Psoas muscle (tissue), 8 donors: ENCODE measurements around the gene APEH. TPM values are rescaled to one million over a fixed set of nuclear protein-coding genes. Genes with fewer than 3 reads are reported as not detected.
A peak's percentile ranks its signal among the peaks of the same experiment; 100 is the strongest.

Experiments used
- ATAC-seq, 4 donors: fragments of 200-7000 bp; cut with Tn5 transposase; one replicate each; pipeline ENCODE4 v1.9.1; 2020; ENCODE audit warnings: moderate library complexity in 3 of 4, mild to moderate bottlenecking in 2 of 4
- DNase-seq, 2 donors: peaks; one replicate each; pipeline ENCODE4 v3.0.0-alpha.2; 2020
- H3K27ac ChIP-seq: fragments of 200-600 bp; one replicate; pipeline ENCODE4 v1.8.0; 2022
- H3K27me3 ChIP-seq, 3 donors: fragments of 200-600 bp in 1 of 3; one replicate each; pipeline versions ENCODE4 v1.6.1 to v1.8.0; 2013 to 2022; ENCODE audit warnings: low read length in 2 of 3, mild to moderate bottlenecking in 2 of 3, moderate library complexity in 1 of 3; ENCODE audit not compliant: insufficient read depth in 3 of 3
- H3K36me3 ChIP-seq, 2 donors: fragments of 200-600 bp in 1 of 2; one replicate each; pipeline versions ENCODE4 v1.6.1 to v1.8.0; 2013 to 2022; ENCODE audit warnings: low read depth in 1 of 2, mild to moderate bottlenecking in 1 of 2, moderate library complexity in 1 of 2; ENCODE audit not compliant: insufficient read depth in 1 of 2
- H3K4me1 ChIP-seq: fragments of 200-600 bp; one replicate; pipeline ENCODE4 v1.8.0; 2022
- H3K4me3 ChIP-seq: fragments of 200-600 bp; one replicate; pipeline ENCODE4 v1.8.0; 2022; ENCODE audit warnings: mild to moderate bottlenecking
- H3K9me3 ChIP-seq: fragments of 200-600 bp; one replicate; pipeline ENCODE4 v1.8.0; 2022
- WGBS, 3 donors: extraction: QIAGEN DNeasy Blood & Tissue Kit; methylation state at CpG; one replicate each; pipeline versions ENCODE4 v1.1.6 to v1.1.7; 2013; 5-methylcytosine and 5-hydroxymethylcytosine counted together
- intact Hi-C, 2 donors: fragments of 100-400 bp; cut with DNase I; formaldehyde crosslinking; loops; one replicate each; pipeline versions ENCODE4 v1.11.0 to v1.14.2; 2022
- polyA plus RNA-seq, 3 donors: library from polyadenylated mRNA; stranded (reverse); fragments of 200-250 nt; gene quantifications; one replicate each; pipeline ENCODE4 v1.2.3, GENCODE V29; 2013
- total RNA-seq, 4 donors: library from RNA; stranded (reverse); fragmentation: NEBNext Ultra II Directional in 2 of 4; extraction: Animal tissue kit (Norgen Biotek cat#: 25700) in 2 of 4; gene quantifications; one replicate each; pipeline versions ENCODE4 v1.2.1 to v1.2.4, GENCODE V29; 2021 to 2023
- TF ChIP-seq, protein P1 (sequence below): fragments of 200-600 bp; IDR thresholded peaks from one replicate; pipeline ENCODE4 v1.8.0; 2022; ENCODE audit warnings: antibody characterized with exemption
- donor health status: healthy with polysubstance abuse.
- donor health status: DM: no; HTN: no; CAD: no; lungs with moderate emphysema.
- donor health status: Bipolar disorder and iron deficiency.
- donor health status: healthy.
- donor health status: DM: yes; HTN: yes; CAD: no.
- donor health status: DM: no; HTN: no; CAD: no.
- donor health status: DM: no; HTN: no; CAD: no.
- donor health status: DM: yes; HTN: yes; CAD: no.

APEH gene
- total and polyA plus RNA-seq, 7 donors, result 70.8 to 189 (median 115) TPM

DNA sequence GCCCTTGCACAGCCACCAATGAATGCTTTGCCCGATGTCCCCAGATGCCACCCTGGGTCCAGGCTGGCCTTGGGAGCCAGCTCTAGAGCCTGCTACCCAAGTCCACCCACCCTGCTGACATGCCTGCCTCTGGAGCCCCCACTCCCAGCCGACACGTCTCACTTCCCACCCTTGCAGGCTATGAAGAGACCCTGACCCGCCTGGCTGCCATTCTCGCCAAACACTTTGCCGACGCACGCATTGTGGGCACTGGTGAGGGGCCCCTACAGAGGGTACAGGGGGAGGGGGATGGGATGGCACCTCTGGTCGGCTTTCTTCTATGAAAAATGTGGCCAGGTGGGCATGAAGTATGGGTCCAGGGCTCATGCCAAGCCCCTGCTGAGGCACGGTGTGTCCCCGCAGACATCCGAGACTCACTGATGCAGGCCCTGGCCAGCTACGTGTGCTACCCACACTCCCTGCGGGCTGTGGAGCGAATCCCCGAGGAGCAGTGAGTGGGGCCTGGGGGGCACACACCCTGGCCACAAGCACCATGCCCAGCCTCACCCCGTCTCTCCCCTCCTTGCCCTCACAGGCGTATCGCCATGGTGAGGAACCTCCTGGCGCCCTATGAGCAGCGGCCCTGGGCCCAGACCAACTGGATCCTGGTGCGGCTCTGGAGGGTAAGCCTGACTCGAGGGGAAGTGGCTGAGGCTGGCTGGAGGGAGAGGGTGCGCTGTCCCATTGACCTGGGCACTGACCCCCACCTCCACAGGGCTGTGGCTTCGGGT is 39.4 kb downstream of the APEH start:
- DNase-seq (peak in 1 of 2 donors; percentile 8), ATAC-seq (no peak)
- no peaks in the 10 kb centered on the region for H3K9me3 ChIP-seq
- H3K27me3 ChIP-seq, result no peaks in the 10 kb centered on the region
- no peak overlapping the region for H3K4me3 ChIP-seq
- WGBS, 3 donors, result 86 to 93% (median 88%) methylated on average over 25 of the region's 25 CpGs
- intact Hi-C loops, result no loop called here
- H3K36me3 ChIP-seq, result peaks cover 0 to 68% of the 10 kb centered on the region in 2 donors
- TF ChIP-seq, protein P1, sequence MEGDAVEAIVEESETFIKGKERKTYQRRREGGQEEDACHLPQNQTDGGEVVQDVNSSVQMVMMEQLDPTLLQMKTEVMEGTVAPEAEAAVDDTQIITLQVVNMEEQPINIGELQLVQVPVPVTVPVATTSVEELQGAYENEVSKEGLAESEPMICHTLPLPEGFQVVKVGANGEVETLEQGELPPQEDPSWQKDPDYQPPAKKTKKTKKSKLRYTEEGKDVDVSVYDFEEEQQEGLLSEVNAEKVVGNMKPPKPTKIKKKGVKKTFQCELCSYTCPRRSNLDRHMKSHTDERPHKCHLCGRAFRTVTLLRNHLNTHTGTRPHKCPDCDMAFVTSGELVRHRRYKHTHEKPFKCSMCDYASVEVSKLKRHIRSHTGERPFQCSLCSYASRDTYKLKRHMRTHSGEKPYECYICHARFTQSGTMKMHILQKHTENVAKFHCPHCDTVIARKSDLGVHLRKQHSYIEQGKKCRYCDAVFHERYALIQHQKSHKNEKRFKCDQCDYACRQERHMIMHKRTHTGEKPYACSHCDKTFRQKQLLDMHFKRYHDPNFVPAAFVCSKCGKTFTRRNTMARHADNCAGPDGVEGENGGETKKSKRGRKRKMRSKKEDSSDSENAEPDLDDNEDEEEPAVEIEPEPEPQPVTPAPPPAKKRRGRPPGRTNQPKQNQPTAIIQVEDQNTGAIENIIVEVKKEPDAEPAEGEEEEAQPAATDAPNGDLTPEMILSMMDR, result no peak
- H3K4me1 ChIP-seq, result peaks cover 22% of the 10 kb centered on the region
- H3K27ac ChIP-seq, result no peak overlapping the region

DNA sequence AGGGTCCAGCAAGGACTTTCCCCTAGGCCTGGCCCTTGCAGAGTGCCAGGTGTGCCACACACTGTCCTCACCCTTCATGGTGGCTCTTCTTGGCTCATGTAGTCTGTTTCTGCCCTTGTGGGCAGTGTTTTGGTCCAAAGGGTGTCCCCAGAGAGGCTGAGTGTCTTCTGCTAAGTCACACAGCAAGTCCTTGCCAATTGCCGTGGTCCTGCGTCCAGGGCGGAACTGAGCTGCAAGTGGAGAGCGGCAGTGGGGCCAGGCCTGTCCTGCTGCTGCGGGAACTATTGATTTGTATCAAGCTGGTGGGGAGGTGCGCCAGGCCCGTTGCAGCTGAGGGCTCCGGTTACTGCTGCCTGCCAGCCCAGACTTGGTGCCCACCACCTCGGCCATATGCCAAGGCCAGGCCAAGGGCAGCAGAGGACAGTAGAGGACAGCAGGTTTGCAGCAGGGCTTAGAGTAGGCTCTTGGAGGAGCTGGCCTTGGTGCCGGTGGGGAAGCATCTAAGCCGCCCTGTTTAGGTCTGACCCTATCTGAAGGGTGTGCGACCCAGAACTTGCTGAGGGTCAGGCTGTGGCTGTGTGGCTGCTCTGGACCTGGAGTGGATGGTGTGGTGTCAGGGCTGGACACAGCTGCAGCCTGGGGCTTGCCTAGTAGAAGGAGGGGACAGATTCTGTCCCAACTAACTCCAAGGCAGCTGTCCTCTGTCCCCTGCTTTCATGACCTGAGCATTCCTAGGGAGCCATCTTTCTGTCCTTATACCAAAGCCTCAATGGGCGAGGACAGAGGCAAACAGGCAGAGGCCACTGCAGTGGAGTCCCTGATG is 40.8 kb downstream of the APEH start:
- ATAC-seq (no peak), DNase-seq (no peak)
- WGBS, 3 donors, result 26 to 61% (median 46%) methylated on average over 13 of the region's 13 CpGs
- H3K27me3 ChIP-seq, result no peaks in the 10 kb centered on the region
- H3K9me3 ChIP-seq, result no peaks in the 10 kb centered on the region
- H3K4me1 ChIP-seq, result peaks cover 35% of the 10 kb centered on the region
- intact Hi-C loops, result loop anchor here in 1 of 2 donors (5.0 kb wide), 1 partner anchor 127 kb away; no protein-coding TSS in a partner anchor
- H3K27ac ChIP-seq, result peak overlapping the region; percentile 53
- H3K4me3 ChIP-seq, result no peak overlapping the region
- TF ChIP-seq, protein P1, result no peak
- peaks cover 0 to 61% of the 10 kb centered on the region in 2 donors for H3K36me3 ChIP-seq

DNA sequence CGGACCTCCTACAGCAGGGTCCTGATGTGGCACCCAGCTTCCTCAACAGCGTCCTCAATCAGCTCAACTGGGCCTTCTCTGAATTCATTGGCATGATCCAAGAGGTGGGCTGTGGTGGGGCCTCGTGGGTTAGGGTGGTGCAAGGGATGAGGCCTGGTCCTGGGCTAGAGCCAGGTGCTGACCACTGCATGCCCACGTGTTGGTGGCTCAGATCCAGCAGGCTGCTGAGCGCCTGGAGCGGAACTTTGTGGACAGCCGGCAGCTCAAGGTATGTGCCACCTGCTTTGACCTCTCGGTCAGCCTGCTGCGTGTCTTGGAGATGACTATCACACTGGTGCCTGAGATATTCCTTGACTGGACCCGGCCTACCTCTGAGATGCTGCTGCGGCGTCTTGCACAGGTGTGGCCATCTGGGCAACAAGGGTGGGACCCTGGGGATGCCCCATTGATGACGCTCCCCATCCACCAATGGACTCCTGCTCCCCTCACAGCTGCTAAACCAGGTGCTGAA is 41.5 kb downstream of the APEH start:
- no peak for ATAC-seq
- no peak overlapping the region for H3K4me3 ChIP-seq
- peaks cover 35% of the 10 kb centered on the region for H3K4me1 ChIP-seq
- peaks cover 0 to 63% of the 10 kb centered on the region in 2 donors for H3K36me3 ChIP-seq
- intact Hi-C loops, result loop anchor here in 1 of 2 donors (5.0 kb wide), 1 partner anchor 127 kb away; no protein-coding TSS in a partner anchor
- no peak overlapping the region for H3K27ac ChIP-seq
- no peak for DNase-seq
- 63 to 77% (median 65%) methylated on average over 13 of the region's 13 CpGs for WGBS, 3 donors
- no peaks in the 10 kb centered on the region for H3K27me3 ChIP-seq
- H3K9me3 ChIP-seq, result no peaks in the 10 kb centered on the region
- TF ChIP-seq, protein P1, result no peak

DNA sequence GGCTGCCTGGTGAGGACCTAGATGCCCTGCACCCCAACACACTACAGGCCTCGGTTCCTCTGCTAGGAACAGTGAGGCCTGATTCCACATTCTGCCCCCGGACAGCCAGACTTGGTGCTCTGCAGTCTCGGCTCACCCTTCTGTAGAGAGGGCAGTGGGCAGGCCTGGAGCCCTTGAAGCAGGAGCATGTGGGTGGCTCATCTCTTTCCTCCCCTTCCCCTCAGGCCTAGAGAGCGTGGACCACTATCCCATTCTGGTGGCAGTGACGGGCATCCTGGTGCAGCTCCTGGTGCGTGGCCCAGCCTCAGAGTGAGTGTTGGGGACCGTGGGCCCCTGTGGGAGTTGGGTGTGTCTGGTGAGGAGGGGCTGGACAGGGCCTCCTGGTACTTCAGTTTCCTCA is 42.0 kb downstream of the APEH start:
- Histone ChIP-seq H3K36me3 (peaks cover 0 to 63% of the 10 kb centered on the region in 2 donors), H3K27me3 (no peaks in the 10 kb centered on the region), H3K4me3 (no peak overlapping the region), H3K4me1 (peaks cover 35% of the 10 kb centered on the region), H3K27ac (no peak overlapping the region), H3K9me3 (no peaks in the 10 kb centered on the region)
- TF ChIP-seq, protein P1, result no peak
- DNase-seq (no peak), ATAC-seq (no peak)
- intact Hi-C loops, result loop anchor here in 1 of 2 donors (5.0 kb wide), 1 partner anchor 126 kb away; no protein-coding TSS in a partner anchor
- 88 to 95% (median 90%) methylated on average over 7 of the region's 7 CpGs for WGBS, 3 donors
